Ovary (tissue), 9 donors: ENCODE measurements around the gene STAT3. TPM values are rescaled to one million over a fixed set of nuclear protein-coding genes. Genes with fewer than 3 reads are reported as not detected.
A peak's percentile ranks its signal among the peaks of the same experiment; 100 is the strongest.

ENCODE experiments used
- DNase-seq, 5 donors: peaks; one replicate each; pipeline ENCODE4 v3.0.0-alpha.2; 2019 to 2020
- H3K27ac ChIP-seq, 2 donors: fragments of 200-600 bp; one replicate each; pipeline versions ENCODE4 v1.5.1 to v1.8.0; 2019 to 2022
- H3K27me3 ChIP-seq: fragments of 200-600 bp; one replicate; pipeline ENCODE4 v1.8.0; 2022
- H3K36me3 ChIP-seq: fragments of 200-600 bp; sonication (generic); one replicate; pipeline ENCODE4 v1.5.1; 2019
- H3K4me1 ChIP-seq: one replicate; pipeline ENCODE4 v1.8.1; 2013; ENCODE audit warnings: mild to moderate bottlenecking, moderate library complexity; ENCODE audit not compliant: insufficient read depth
- H3K4me3 ChIP-seq: fragments of 200-600 bp; sonication (generic); one replicate; pipeline ENCODE4 v1.5.1; 2017
- H3K9me3 ChIP-seq, 2 donors: fragments of 200-600 bp in 1 of 2; sonication (generic) in 1 of 2; one replicate each; pipeline versions ENCODE4 v1.5.1 to v1.8.1; 2013 to 2019; ENCODE audit warnings: mild to moderate bottlenecking in 1 of 2, moderate library complexity in 1 of 2
- EP300 ChIP-seq: sonication (generic); formaldehyde crosslinking; IDR thresholded peaks from one replicate; pipeline ENCODE4 v1.6.1; 2017; ENCODE audit warnings: antibody characterized with exemption
- POLR2A ChIP-seq: fragments of 450-650 bp; IDR thresholded peaks from one replicate; pipeline ENCODE4 v1.6.1; 2017; ENCODE audit warnings: antibody characterized with exemption, mild to moderate bottlenecking, moderate library complexity
- WGBS, 3 donors: extraction: QIAGEN DNeasy Blood & Tissue Kit in 1 of 3; methylation state at CpG; one replicate each; pipeline versions ENCODE4 v1.1.5 to v1.1.7; 2013 to 2017; 5-methylcytosine and 5-hydroxymethylcytosine counted together
- intact Hi-C, 4 donors: fragments of 100-400 bp; cut with DNase I; formaldehyde crosslinking; loops; one replicate each; pipeline versions ENCODE4 v1.11.0 to v1.15.1; 2022 to 2023
- polyA plus RNA-seq, 2 donors: library from polyadenylated mRNA; stranded (reverse); fragments of 200-250 nt in 1 of 2; fragments of 350-450 nt in 1 of 2; fragmentation: Illumina TruSeq in 1 of 2; extraction: RNeasy Lipid Tissue Mini Kit (QIAGEN cat#74804) in 1 of 2; gene quantifications; one replicate each; pipeline ENCODE4 v1.2.3, GENCODE V29; 2013 to 2014
- total RNA-seq, 7 donors: library from RNA; depleted of rRNA in 2 of 7; stranded (reverse); fragments of >200 nt in 2 of 7; fragmentation: NEBNext Ultra II Directional in 3 of 7; extraction: Animal tissue kit (Norgen Biotek cat#: 25700) in 3 of 7; gene quantifications; one replicate each; pipeline versions ENCODE4 v1.1.0 to v1.2.4, GENCODE V29; 2016 to 2023
- TF ChIP-seq, protein P1 (sequence below), 3 donors: fragments of 450-650 bp in 2 of 3; fragments of 200-600 bp in 1 of 3; IDR thresholded peaks; one replicate each; pipeline versions ENCODE4 v1.5.1 to v1.8.0; 2016 to 2022; ENCODE audit warnings: antibody characterized with exemption in 3 of 3, mild to moderate bottlenecking in 1 of 3
- donor health status: DM: no; HTN: no; CAD: no; lungs with moderate emphysema.
- donor health status: DM: no; HTN: no; CAD: no.
- donor health status: Bipolar disorder and iron deficiency.
- donor health status: DM: yes; HTN: yes; CAD: no.
- donor health status: DM: no; HTN: no; CAD: no.
- donor health status: DM: yes; HTN: yes; CAD: no.

The STAT3 gene
- total and polyA plus RNA-seq, 9 donors = 58.3 to 301 (median 192) TPM

DNA sequence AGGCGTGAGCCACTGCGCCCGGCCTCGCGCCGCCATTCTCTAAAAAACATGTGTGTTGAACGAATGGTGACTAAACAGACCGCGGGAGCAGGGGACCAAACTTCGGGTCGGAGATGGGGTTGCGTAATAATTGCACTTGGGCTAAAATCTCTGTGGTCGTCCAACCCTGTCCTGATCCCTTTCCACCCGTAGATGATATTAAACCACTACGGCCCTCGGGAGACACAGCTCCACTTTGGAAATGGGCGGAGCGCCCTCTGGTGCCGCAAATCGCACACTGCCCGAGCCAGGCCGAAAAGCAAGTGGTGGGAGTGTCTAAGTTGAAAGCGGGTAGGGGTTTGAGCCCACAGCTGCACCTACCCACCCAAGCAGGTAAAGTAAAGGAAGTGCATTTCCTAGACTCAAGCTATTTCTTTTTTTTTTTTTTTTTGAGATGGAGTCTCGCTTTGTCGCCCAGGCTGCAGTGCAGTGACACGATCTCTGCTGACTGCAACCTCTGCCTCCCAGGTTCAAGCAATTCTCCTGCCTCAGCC, 17.8 kb upstream of the STAT3 start:
- TF ChIP-seq, protein P1, sequence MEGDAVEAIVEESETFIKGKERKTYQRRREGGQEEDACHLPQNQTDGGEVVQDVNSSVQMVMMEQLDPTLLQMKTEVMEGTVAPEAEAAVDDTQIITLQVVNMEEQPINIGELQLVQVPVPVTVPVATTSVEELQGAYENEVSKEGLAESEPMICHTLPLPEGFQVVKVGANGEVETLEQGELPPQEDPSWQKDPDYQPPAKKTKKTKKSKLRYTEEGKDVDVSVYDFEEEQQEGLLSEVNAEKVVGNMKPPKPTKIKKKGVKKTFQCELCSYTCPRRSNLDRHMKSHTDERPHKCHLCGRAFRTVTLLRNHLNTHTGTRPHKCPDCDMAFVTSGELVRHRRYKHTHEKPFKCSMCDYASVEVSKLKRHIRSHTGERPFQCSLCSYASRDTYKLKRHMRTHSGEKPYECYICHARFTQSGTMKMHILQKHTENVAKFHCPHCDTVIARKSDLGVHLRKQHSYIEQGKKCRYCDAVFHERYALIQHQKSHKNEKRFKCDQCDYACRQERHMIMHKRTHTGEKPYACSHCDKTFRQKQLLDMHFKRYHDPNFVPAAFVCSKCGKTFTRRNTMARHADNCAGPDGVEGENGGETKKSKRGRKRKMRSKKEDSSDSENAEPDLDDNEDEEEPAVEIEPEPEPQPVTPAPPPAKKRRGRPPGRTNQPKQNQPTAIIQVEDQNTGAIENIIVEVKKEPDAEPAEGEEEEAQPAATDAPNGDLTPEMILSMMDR (IDR thresholded peaks at IDR 0.05) = peak; percentile 70 to 91 (median 78)
- no peak for TF ChIP-seq EP300
- TF ChIP-seq POLR2A = no peak
- Histone ChIP-seq H3K4me3 (no peak overlapping the region), H3K27me3 (no peaks in the 10 kb centered on the region), H3K36me3 (no peaks in the 10 kb centered on the region), H3K27ac (no peak overlapping the region), H3K9me3 (no peaks in the 10 kb centered on the region), H3K4me1 (peaks cover 32% of the 10 kb centered on the region)
- intact Hi-C loops = loop anchor here in 3 of 4 donors (2.0 to 5.0 kb wide), 2 partner anchors 83 to 84 kb away; no protein-coding TSS in a partner anchor
- DNase-seq = peak; percentile 69 to 89 (median 84)
- WGBS, 3 donors = 42 to 47% (median 44%) methylated on average over 24 to 26 of the region's 26 CpGs

DNA sequence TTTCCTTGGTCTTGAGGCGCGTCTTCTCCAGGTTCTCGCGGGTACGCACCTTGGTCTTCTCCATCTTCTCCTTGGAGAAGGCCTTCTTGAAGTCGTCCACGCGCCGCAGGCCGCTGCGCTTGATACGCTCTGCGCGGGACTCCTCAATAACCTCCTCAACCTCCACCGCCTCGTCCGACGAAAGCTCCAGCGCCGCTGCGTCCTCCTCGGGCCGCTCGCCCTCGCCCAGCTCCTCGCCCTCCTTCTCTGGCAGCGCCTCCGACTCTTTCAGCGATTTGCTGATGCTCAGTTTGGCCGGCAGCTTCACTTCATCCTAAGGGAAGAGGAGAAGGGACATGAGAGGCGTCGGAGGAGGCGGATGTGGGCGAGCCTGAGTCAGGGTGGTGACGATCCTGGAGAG, 16.8 kb upstream of the STAT3 start:
- H3K27ac ChIP-seq = no peak overlapping the region
- intact Hi-C loops = loop anchor here in 1 of 4 donors (5.0 kb wide), 1 partner anchor 83 kb away; no protein-coding TSS in a partner anchor
- DNase-seq = peak in 2 of 5 donors; percentile 39 to 50

DNA sequence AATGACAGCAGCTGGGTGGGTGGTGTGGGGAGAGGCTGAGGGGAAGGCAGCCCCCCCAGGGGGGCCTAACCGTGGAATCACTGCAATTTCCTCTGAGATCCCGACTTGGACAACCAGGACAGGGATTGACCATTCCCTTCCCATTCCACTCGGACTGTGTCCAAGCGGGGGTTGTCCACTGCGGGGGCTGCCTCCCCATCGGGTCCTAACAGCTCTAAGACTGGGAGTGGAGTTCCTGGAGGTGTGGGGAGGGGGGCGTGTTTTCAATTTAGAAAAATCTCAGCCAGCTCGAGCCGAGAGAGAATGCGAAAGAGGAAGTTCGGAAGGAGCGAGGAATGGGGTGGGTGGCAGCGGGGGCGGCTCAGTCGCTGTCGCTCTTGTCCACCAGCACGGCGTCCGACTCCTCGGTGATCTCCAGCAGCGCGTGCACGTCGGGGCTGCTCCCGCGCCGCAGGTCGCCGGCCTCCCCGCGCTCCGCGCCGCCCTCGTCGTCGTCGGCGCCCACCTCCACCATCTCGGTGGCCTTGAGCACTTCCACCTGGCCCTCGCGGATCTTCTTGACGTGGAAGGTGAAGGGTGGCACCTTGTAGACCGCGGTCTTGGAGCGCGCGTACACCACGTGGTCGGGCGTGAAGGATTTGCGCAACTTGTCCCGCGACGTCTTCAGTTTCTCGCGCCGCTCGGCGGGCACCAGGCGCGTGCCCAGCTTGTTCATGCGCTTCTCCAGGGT, 16.2 kb upstream of the STAT3 start:
- WGBS, 3 donors = 83 to 85% (median 83%) methylated on average over 63 of the region's 63 CpGs
- DNase-seq = no peak
- intact Hi-C loops = loop anchor here in 1 of 4 donors (5.0 kb wide), 1 partner anchor 82 kb away; no protein-coding TSS in a partner anchor
- H3K4me3 ChIP-seq = no peak overlapping the region
- H3K27ac ChIP-seq = no peak overlapping the region
- no peaks in the 10 kb centered on the region for H3K9me3 ChIP-seq
- peaks cover 22% of the 10 kb centered on the region for H3K4me1 ChIP-seq
- H3K27me3 ChIP-seq = no peaks in the 10 kb centered on the region
- TF ChIP-seq, protein P1 (IDR thresholded peaks at IDR 0.05) = no peak
- TF ChIP-seq POLR2A (no peak), EP300 (no peak)
- H3K36me3 ChIP-seq = no peaks in the 10 kb centered on the region

More for the DNA sequence above, 16.8 kb upstream of the STAT3 start:
- H3K27me3 ChIP-seq = no peaks in the 10 kb centered on the region
- WGBS, 3 donors = 90 to 91% (median 90%) methylated on average over 35 of the region's 35 CpGs
- H3K36me3 ChIP-seq = no peaks in the 10 kb centered on the region
- TF ChIP-seq EP300 (no peak), POLR2A (no peak)
- TF ChIP-seq, protein P1 (IDR thresholded peaks at IDR 0.05) = no peak
- H3K9me3 ChIP-seq = no peaks in the 10 kb centered on the region
- no peak overlapping the region for H3K4me3 ChIP-seq
- peaks cover 28% of the 10 kb centered on the region for H3K4me1 ChIP-seq

DNA sequence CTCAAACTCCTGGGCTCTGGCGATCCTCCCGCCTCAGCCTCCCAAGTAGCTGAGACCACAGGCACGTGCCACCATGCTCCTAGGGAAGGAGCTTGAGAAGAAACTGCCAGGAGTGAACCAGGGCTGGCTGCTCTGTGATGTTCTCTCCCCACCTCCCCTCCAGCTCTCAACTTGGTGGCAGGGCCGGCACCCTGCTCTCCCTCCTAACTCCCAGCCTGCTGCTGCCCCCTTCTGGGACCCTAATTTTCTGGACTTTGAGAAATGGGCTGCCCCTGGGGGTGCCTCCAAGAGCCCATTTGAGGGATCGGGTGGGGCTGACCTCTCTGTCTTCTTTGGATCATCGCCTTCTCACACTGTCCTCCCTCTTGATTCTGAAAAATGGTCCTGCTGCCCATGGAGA, 14.9 kb upstream of the STAT3 start:
- H3K4me1 ChIP-seq = peaks cover 12% of the 10 kb centered on the region
- no peaks in the 10 kb centered on the region for H3K36me3 ChIP-seq
- WGBS, 3 donors = 79 to 84% (median 83%) methylated on average over 6 of the region's 6 CpGs
- no peak for DNase-seq
- no peaks in the 10 kb centered on the region for H3K9me3 ChIP-seq
- TF ChIP-seq POLR2A (no peak), EP300 (no peak)
- TF ChIP-seq, protein P1 (IDR thresholded peaks at IDR 0.05) = no peak
- H3K27me3 ChIP-seq = no peaks in the 10 kb centered on the region
- intact Hi-C loops = no loop called here
- H3K4me3 ChIP-seq = no peak overlapping the region
- H3K27ac ChIP-seq = peak overlapping the region in 1 of 2 donors; percentile 5
